ENCODE measurements around the gene NTRK2.

Gene NTRK2

GRCh38 chr9:84807431-84807830 is 137.9 kb downstream of the NTRK2 start:
- no peak for TF ChIP-seq JUND (IDR thresholded peaks at IDR 0.05; ENCODE audit: low read depth)
- no peak for DNase-seq (ENCODE audit: low read depth in 1 of 2, low spot score in 1 of 2)
- in situ Hi-C loops (cut with HindIII; ENCODE audit: low pct_unique_long_range_greater_than_20kb, low sequenced_read_pairs) = no loop called here

- no peak for TF ChIP-seq JUND (IDR thresholded peaks at IDR 0.05; ENCODE audit: low read depth)
- no peak for DNase-seq (ENCODE audit: low read depth in 1 of 2, low spot score in 1 of 2)
- in situ Hi-C loops (cut with HindIII; ENCODE audit: low pct_unique_long_range_greater_than_20kb, low sequenced_read_pairs) = no loop called here
Observed at GRCh38 chr9:84807870-84808390, 138.4 kb downstream of the NTRK2 start.

- no peak for DNase-seq (ENCODE audit: low read depth in 1 of 2, low spot score in 1 of 2)
- no peak for TF ChIP-seq JUND (IDR thresholded peaks at IDR 0.05; ENCODE audit: low read depth)
- in situ Hi-C loops (cut with HindIII; ENCODE audit: low pct_unique_long_range_greater_than_20kb, low sequenced_read_pairs) = no loop called here
Observed at GRCh38 chr9:84808416-84808815, 138.9 kb downstream of the NTRK2 start.

- in situ Hi-C loops (cut with HindIII; ENCODE audit: low pct_unique_long_range_greater_than_20kb, low sequenced_read_pairs) = no loop called here
- TF ChIP-seq JUND (IDR thresholded peaks at IDR 0.05; ENCODE audit: low read depth) = no peak
- no peak for DNase-seq (ENCODE audit: low read depth in 1 of 2, low spot score in 1 of 2)
Observed at GRCh38 chr9:84811072-84811750, 141.7 kb downstream of the NTRK2 start.

- no peak for TF ChIP-seq JUND (IDR thresholded peaks at IDR 0.05; ENCODE audit: low read depth)
- in situ Hi-C loops (cut with HindIII; ENCODE audit: low pct_unique_long_range_greater_than_20kb, low sequenced_read_pairs) = no loop called here
- no peak for DNase-seq (ENCODE audit: low read depth in 1 of 2, low spot score in 1 of 2)
Observed at GRCh38 chr9:84811751-84812074, 142.2 kb downstream of the NTRK2 start.

GRCh38 chr9:84812355-84812754 is 142.8 kb downstream of the NTRK2 start:
- TF ChIP-seq JUND (IDR thresholded peaks at IDR 0.05; ENCODE audit: low read depth) = no peak
- in situ Hi-C loops (cut with HindIII; ENCODE audit: low pct_unique_long_range_greater_than_20kb, low sequenced_read_pairs) = no loop called here
- no peak for DNase-seq (ENCODE audit: low read depth in 1 of 2, low spot score in 1 of 2)

- no peak for DNase-seq (ENCODE audit: low read depth in 1 of 2, low spot score in 1 of 2)
- in situ Hi-C loops (cut with HindIII; ENCODE audit: low pct_unique_long_range_greater_than_20kb, low sequenced_read_pairs) = no loop called here
- TF ChIP-seq JUND (IDR thresholded peaks at IDR 0.05; ENCODE audit: low read depth) = no peak
Observed at GRCh38 chr9:84812847-84813246, 143.3 kb downstream of the NTRK2 start.

GRCh38 chr9:84815554-84815953 is 146.0 kb downstream of the NTRK2 start:
- DNase-seq (ENCODE audit: low read depth in 1 of 2, low spot score in 1 of 2) = peak in 1 of 2 experiments; percentile 5
- no peak for TF ChIP-seq JUND (IDR thresholded peaks at IDR 0.05; ENCODE audit: low read depth)
- in situ Hi-C loops (cut with HindIII; ENCODE audit: low pct_unique_long_range_greater_than_20kb, low sequenced_read_pairs) = no loop called here

GRCh38 chr9:84817038-84817437 is 147.5 kb downstream of the NTRK2 start:
- no peak for DNase-seq (ENCODE audit: low read depth in 1 of 2, low spot score in 1 of 2)
- no peak for TF ChIP-seq JUND (IDR thresholded peaks at IDR 0.05; ENCODE audit: low read depth)
- in situ Hi-C loops (cut with HindIII; ENCODE audit: low pct_unique_long_range_greater_than_20kb, low sequenced_read_pairs) = no loop called here

- in situ Hi-C loops (cut with HindIII; ENCODE audit: low pct_unique_long_range_greater_than_20kb, low sequenced_read_pairs) = no loop called here
- no peak for TF ChIP-seq JUND (IDR thresholded peaks at IDR 0.05; ENCODE audit: low read depth)
- DNase-seq (ENCODE audit: low read depth in 1 of 2, low spot score in 1 of 2) = no peak
Observed at GRCh38 chr9:84818791-84819190, 149.3 kb downstream of the NTRK2 start.

GRCh38 chr9:84819491-84819991 is 150.0 kb downstream of the NTRK2 start:
- in situ Hi-C loops (cut with HindIII; ENCODE audit: low pct_unique_long_range_greater_than_20kb, low sequenced_read_pairs) = no loop called here
- TF ChIP-seq JUND (IDR thresholded peaks at IDR 0.05; ENCODE audit: low read depth) = no peak
- peak in 1 of 2 experiments; percentile 6 for DNase-seq (ENCODE audit: low read depth in 1 of 2, low spot score in 1 of 2)

GRCh38 chr9:84821431-84821830 is 151.9 kb downstream of the NTRK2 start:
- in situ Hi-C loops (cut with HindIII; ENCODE audit: low pct_unique_long_range_greater_than_20kb, low sequenced_read_pairs) = no loop called here
- DNase-seq (ENCODE audit: low read depth in 1 of 2, low spot score in 1 of 2) = no peak
- TF ChIP-seq JUND (IDR thresholded peaks at IDR 0.05; ENCODE audit: low read depth) = no peak

GRCh38 chr9:84822589-84823233 is 153.2 kb downstream of the NTRK2 start:
- no peak for DNase-seq (ENCODE audit: low read depth in 1 of 2, low spot score in 1 of 2)
- in situ Hi-C loops (cut with HindIII; ENCODE audit: low pct_unique_long_range_greater_than_20kb, low sequenced_read_pairs) = no loop called here
- TF ChIP-seq JUND (IDR thresholded peaks at IDR 0.05; ENCODE audit: low read depth) = no peak

Data from T47D (cell line).